Measurements from ENCODE around the gene FAT1.

GRCh38 chr4:186596346-186596745, 127.3 kb downstream of the FAT1 start:
- TF ChIP-seq YY1 (IDR thresholded peaks at IDR 0.05; ENCODE audit: insufficient read depth, insufficient read length): no peak
- TF ChIP-seq ZNF274 (IDR thresholded peaks at IDR 0.05; ENCODE audit: low read depth, low read length): no peak
- TF ChIP-seq SUZ12 (IDR thresholded peaks at IDR 0.05; ENCODE audit: extremely low read depth, insufficient read depth, insufficient read length): no peak

Measured in NT2/D1 (cell line).